IMR-90 (cell line): ENCODE measurements around the gene NABP1. TPM values are rescaled to one million over a fixed set of nuclear protein-coding genes. Genes with fewer than 3 reads are reported as not detected.

Experiments used
- ATAC-seq: fragments of 200-7000 bp; cut with Tn5 transposase; 2 replicates; pipeline ENCODE4 v1.9.1; 2020; ENCODE audit warnings: low read depth, mild to moderate bottlenecking, moderate library complexity
- BruUV-seq: library from RNA; stranded (reverse); fragments of 400-500 nt; replicated peaks from 2 replicates; lab custom pipeline; 2021; lab: Mats Ljungman, UMichigan
- CTCF ChIA-PET: fragments of 300-600 bp; formaldehyde crosslinking; extraction: SDS; loops from one replicate; lab custom pipeline; 2021; ENCODE audit warnings: antibody characterized with exemption; lab: Yijun Ruan, JAX
- POLR2A ChIA-PET: fragments of 300-600 bp; sonication (Branson Sonifier 250); formaldehyde crosslinking; loops from one replicate; lab custom pipeline; 2022; ENCODE audit warnings: antibody characterized with exemption; ENCODE audit not compliant: unreplicated experiment; lab: Charles Lee
- DNase-seq: peaks from one replicate; pipeline ENCODE4 v3.0.0; 2013
- H2AFZ ChIP-seq: replicated peaks from 2 replicates; pipeline ENCODE3; 2013; ENCODE audit warnings: low read length, mild to moderate bottlenecking; ENCODE audit not compliant: poor library complexity
- H2AK5ac ChIP-seq: 2 replicates; pipeline ENCODE4 v1.6.1; 2013; ENCODE audit warnings: low read depth, low read length, inconsistent platforms
- H2AK9ac ChIP-seq: replicated peaks from 2 replicates; pipeline ENCODE3; 2013; ENCODE audit warnings: mild to moderate bottlenecking, low read depth, low read length, moderate library complexity; ENCODE audit not compliant: poor library complexity
- H2BK120ac ChIP-seq: 2 replicates; pipeline ENCODE4 v1.6.1; 2013; ENCODE audit warnings: low read depth, low read length, inconsistent platforms
- H2BK15ac ChIP-seq: 3 replicates; pipeline ENCODE4 v1.6.1; 2013; ENCODE audit warnings: low read depth, low read length, inconsistent platforms
- H2BK20ac ChIP-seq: 2 replicates; pipeline ENCODE4 v1.6.1; 2013; ENCODE audit warnings: low read depth, mild to moderate bottlenecking, inconsistent platforms, low read length, moderate library complexity
- H2BK5ac ChIP-seq: 2 replicates; pipeline ENCODE4 v1.6.1; 2013; ENCODE audit warnings: mild to moderate bottlenecking, low read depth, low read length, inconsistent platforms; ENCODE audit not compliant: poor library complexity, severe bottlenecking
- H3K14ac ChIP-seq: replicated peaks from 2 replicates; pipeline ENCODE4 v1.6.1; 2013; ENCODE audit warnings: low read depth, low read length, inconsistent platforms
- H3K18ac ChIP-seq: 2 replicates; pipeline ENCODE4 v1.6.1; 2013; ENCODE audit warnings: low read depth, low read length, control low read depth
- H3K23ac ChIP-seq: 2 replicates; pipeline ENCODE4 v1.6.1; 2013; ENCODE audit warnings: low read depth, low read length, inconsistent platforms
- H3K27ac ChIP-seq: 2 replicates; pipeline ENCODE4 v1.5.1; 2013; ENCODE audit warnings: mild to moderate bottlenecking, control low read depth, low read length; ENCODE audit not compliant: insufficient read depth
- H3K27me3 ChIP-seq: 2 replicates; pipeline ENCODE4 v1.6.1; 2013; ENCODE audit warnings: low read length; ENCODE audit not compliant: control insufficient read depth, insufficient read depth
- H3K36me3 ChIP-seq: 2 replicates; pipeline ENCODE4 v1.6.1; 2013; ENCODE audit warnings: low read length, mixed read lengths; ENCODE audit not compliant: control insufficient read depth, insufficient read depth
- H3K4ac ChIP-seq: 2 replicates; pipeline ENCODE4 v1.6.1; 2013; ENCODE audit warnings: low read depth, low read length, inconsistent platforms
- H3K4me1 ChIP-seq: 2 replicates; pipeline ENCODE4 v1.6.1; 2013; ENCODE audit warnings: low read length, mixed read lengths; ENCODE audit not compliant: control insufficient read depth, insufficient read depth
- H3K4me2 ChIP-seq: 2 replicates; pipeline ENCODE4 v1.6.1; 2013; ENCODE audit warnings: low read depth, mild to moderate bottlenecking, control low read depth, low read length, moderate library complexity
- H3K4me3 ChIP-seq: 2 replicates; pipeline ENCODE4 v1.5.1; 2013; ENCODE audit warnings: low read depth, mild to moderate bottlenecking, control low read depth, low read length, moderate library complexity; ENCODE audit not compliant: insufficient read depth
- H3K56ac ChIP-seq: 2 replicates; pipeline ENCODE4 v1.6.1; 2013; ENCODE audit warnings: low read length, inconsistent platforms; ENCODE audit not compliant: insufficient read depth; ENCODE audit errors: extremely low read depth
- H3K79me1 ChIP-seq, 2 experiments: 2 replicates each; pipeline ENCODE4 v1.6.1; 2013; ENCODE audit warnings: low read length in 2 of 2, inconsistent platforms in 1 of 2, low read depth in 1 of 2
- H3K9ac ChIP-seq: 2 replicates; pipeline ENCODE4 v1.6.1; 2013; ENCODE audit warnings: low read depth, low read length, control low read depth
- H3K9me1 ChIP-seq: 2 replicates; pipeline ENCODE4 v1.6.1; 2013; ENCODE audit warnings: low read length, inconsistent platforms; ENCODE audit not compliant: insufficient read depth
- H3K9me3 ChIP-seq: 2 replicates; pipeline ENCODE4 v1.6.1; 2013; ENCODE audit warnings: low read length; ENCODE audit not compliant: control insufficient read depth, insufficient read depth
- H4K20me1 ChIP-seq: 2 replicates; pipeline ENCODE4 v1.6.1; 2013; ENCODE audit warnings: low read length, inconsistent platforms; ENCODE audit not compliant: insufficient read depth
- H4K5ac ChIP-seq: 2 replicates; pipeline ENCODE4 v1.6.1; 2013; ENCODE audit warnings: mild to moderate bottlenecking, low read depth, low read length, control low read depth
- H4K8ac ChIP-seq, 2 experiments: 2 replicates each; pipeline ENCODE4 v1.6.1; 2013; ENCODE audit warnings: low read depth in 2 of 2, low read length in 2 of 2, control low read depth in 1 of 2, inconsistent platforms in 1 of 2
- H4K91ac ChIP-seq: 2 replicates; pipeline ENCODE4 v1.6.1; 2013; ENCODE audit warnings: low read depth, low read length, inconsistent platforms; ENCODE audit not compliant: insufficient read depth
- BHLHE40 ChIP-seq: fragments of 150-350 bp; IDR thresholded peaks from 2 replicates; pipeline ENCODE4 v1.6.1; 2016; ENCODE audit warnings: mild to moderate bottlenecking, low read depth, low read length
- CEBPB ChIP-seq: IDR thresholded peaks from 2 replicates; pipeline ENCODE4 v1.6.1; 2012; ENCODE audit warnings: low read depth, low read length, improper control_type of control experiment
- CHD1 ChIP-seq: IDR thresholded peaks from 2 replicates; pipeline ENCODE4 v1.6.1; 2012; ENCODE audit warnings: low read depth, low read length, improper control_type of control experiment
- MXI1 ChIP-seq: IDR thresholded peaks from 2 replicates; pipeline ENCODE4 v1.6.1; 2012; ENCODE audit warnings: low read depth, mild to moderate bottlenecking, low read length, moderate library complexity, borderline replicate concordance
- NFE2L2 ChIP-seq: fragments of 150-350 bp; IDR thresholded peaks from 2 replicates; pipeline ENCODE4 v1.6.1; 2016; ENCODE audit warnings: low read depth, mild to moderate bottlenecking, low read length
- RCOR1 ChIP-seq: IDR thresholded peaks from 2 replicates; pipeline ENCODE4 v1.6.1; 2012; ENCODE audit warnings: mild to moderate bottlenecking, low read length, improper control_type of control experiment; ENCODE audit not compliant: insufficient replicate concordance
- WGBS, 2 experiments: methylation state at CpG; one replicate each; pipeline versions ENCODE4 v1.1.5 to v1.1.7; 2013; ENCODE audit warnings: missing lambda C conversion rate in 2 of 2; ENCODE audit not compliant: insufficient read length in 1 of 2; ENCODE audit errors: extremely low coverage in 2 of 2; 5-methylcytosine and 5-hydroxymethylcytosine counted together
- dilution Hi-C: fragments of 300-500 bp; cut with HindIII; formaldehyde crosslinking; loops from one replicate; pipeline ENCODE4 v1.14.3; 2018; ENCODE audit warnings: low sequenced_read_pairs; ENCODE audit not compliant: unreplicated experiment
- in situ Hi-C: fragments of 300-500 bp; cut with MboI; formaldehyde crosslinking; loops from 3 replicates; pipeline ENCODE4 v1.14.3; 2019; ENCODE audit warnings: low sequenced_read_pairs, inconsistent platforms, mixed read lengths
- intact Hi-C: fragments of 100-400 bp; cut with micrococcal nuclease; formaldehyde crosslinking; loops from 2 replicates; pipeline ENCODE4 v1.10.0; 2022
- polyA plus RNA-seq, 3 experiments: library from polyadenylated mRNA; depleted of rRNA; stranded (reverse); fragments of >200 nt; gene quantifications; 2 replicates each; pipeline ENCODE4 v1.2.3, GENCODE V29; 2012; ENCODE audit warnings: low replicate concordance in 1 of 3
- total RNA-seq: library from RNA; depleted of rRNA; stranded (reverse); fragments of >200 nt; gene quantifications from 2 replicates; pipeline ENCODE4 v1.2.3, GENCODE V29; 2012
- TF ChIP-seq, protein P1 (sequence below): fragments of 150-350 bp; IDR thresholded peaks from 2 replicates; pipeline ENCODE4 v1.6.1; 2016; ENCODE audit warnings: low read depth, mild to moderate bottlenecking, low read length, moderate library complexity, borderline replicate concordance

NABP1 gene
- total and polyA plus RNA-seq, 2 of the 4 experiments (the other 2 are of a cell fraction): 57.7 to 73.3 TPM

DNA sequence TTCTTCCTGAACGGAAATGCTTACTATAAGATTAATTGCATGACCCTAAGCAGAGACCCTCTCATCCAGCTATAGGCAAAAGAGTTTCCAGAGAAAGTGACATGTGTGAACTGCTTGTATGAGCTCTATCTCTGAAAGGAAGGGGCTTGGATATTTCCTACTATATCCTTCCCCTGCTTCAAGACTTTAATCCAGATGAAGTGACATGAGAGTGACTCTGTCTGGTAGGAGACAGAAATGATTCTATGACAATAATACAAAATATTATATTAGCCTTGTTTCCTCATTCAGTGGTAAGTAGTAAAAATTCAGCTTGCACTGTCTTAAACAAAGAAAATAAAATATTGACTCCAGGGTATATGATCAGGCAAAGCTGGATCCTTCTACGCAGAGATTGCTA is 37.5 kb downstream of the NABP1 start:
- in situ Hi-C loops (no loop called here), intact Hi-C loops (no loop called here), dilution Hi-C loops (no loop called here)
- Histone ChIP-seq H3K23ac (no peak overlapping the region), H2BK15ac (no peak overlapping the region), H4K20me1 (peaks cover 3% of the 10 kb centered on the region; the same call in 1 of the 2 replicates), H3K9me1 (peaks cover 6% of the 10 kb centered on the region), H2AK9ac (no peak overlapping the region), H3K4me1 (peaks cover 2% of the 10 kb centered on the region), H4K8ac (no peak overlapping the region), H3K36me3 (no peaks in the 10 kb centered on the region), H4K91ac (no peak overlapping the region), H2BK120ac (no peak overlapping the region), H2AK5ac (no peak overlapping the region), H2BK20ac (no peak overlapping the region), H3K18ac (no peak overlapping the region), H4K5ac (no peak overlapping the region), H2BK5ac (no peak overlapping the region), H3K9ac (no peak overlapping the region), H3K27me3 (no peaks in the 10 kb centered on the region; the same call in none of the 2 replicates), H3K27ac (no peak overlapping the region), H3K79me1 (no peaks in the 10 kb centered on the region), H3K56ac (no peak overlapping the region), H3K14ac (no peak overlapping the region), H3K9me3 (no peaks in the 10 kb centered on the region), H3K4ac (no peak overlapping the region), H3K4me2 (no peak overlapping the region), H2AFZ (no peak overlapping the region), H3K4me3 (no peak overlapping the region)
- POLR2A ChIA-PET: no interaction called here
- no peak for TF ChIP-seq NFE2L2
- TF ChIP-seq, protein P1, sequence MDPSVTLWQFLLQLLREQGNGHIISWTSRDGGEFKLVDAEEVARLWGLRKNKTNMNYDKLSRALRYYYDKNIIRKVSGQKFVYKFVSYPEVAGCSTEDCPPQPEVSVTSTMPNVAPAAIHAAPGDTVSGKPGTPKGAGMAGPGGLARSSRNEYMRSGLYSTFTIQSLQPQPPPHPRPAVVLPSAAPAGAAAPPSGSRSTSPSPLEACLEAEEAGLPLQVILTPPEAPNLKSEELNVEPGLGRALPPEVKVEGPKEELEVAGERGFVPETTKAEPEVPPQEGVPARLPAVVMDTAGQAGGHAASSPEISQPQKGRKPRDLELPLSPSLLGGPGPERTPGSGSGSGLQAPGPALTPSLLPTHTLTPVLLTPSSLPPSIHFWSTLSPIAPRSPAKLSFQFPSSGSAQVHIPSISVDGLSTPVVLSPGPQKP: no peak
- TF ChIP-seq CEBPB: no peak
- TF ChIP-seq MXI1: no peak
- TF ChIP-seq RCOR1: no peak
- no peak for TF ChIP-seq BHLHE40
- no peak for TF ChIP-seq CHD1
- no CpG with 5 or more reads among the region's 2 CpGs for WGBS, 2 experiments
- ATAC-seq: no peak
- no peak for DNase-seq
- BruUV-seq: no TSS peak
- CTCF ChIA-PET: no interaction called here
